GM19099 (cell line): ENCODE data around the gene SVBP.

ENCODE experiments used
- POLR2A ChIP-seq: IDR thresholded peaks from 3 replicates; pipeline ENCODE4 v1.6.1; 2011; ENCODE audit warnings: low read depth; ENCODE audit not compliant: insufficient read length; ENCODE audit errors: extremely low read depth

SVBP gene

GRCh38 chr1:42816585-42817439, at the start of gene SVBP, which contains the start of gene ERMAP:
TSS of gene SVBP (minus strand) at chr1:42817397. CDS start at chr1:42816544, 853 bp downstream.
TSS of gene ERMAP (plus strand) at chr1:42817122. CDS start at chr1:42830449, 13,327 bp downstream.
- peak; percentile 77 for TF ChIP-seq POLR2A

GRCh38 chr1:42866549-42866948, 49.4 kb upstream of the SVBP start:
- TF ChIP-seq POLR2A = no peak

GRCh38 chr1:42861014-42861399, 43.8 kb upstream of the SVBP start:
- TF ChIP-seq POLR2A = no peak

GRCh38 chr1:42860339-42861013, 43.3 kb upstream of the SVBP start:
- no peak for TF ChIP-seq POLR2A

- no peak for TF ChIP-seq POLR2A
Observed at GRCh38 chr1:42853116-42853884, 36.1 kb upstream of the SVBP start.

GRCh38 chr1:42852608-42852980, 35.4 kb upstream of the SVBP start:
- no peak for TF ChIP-seq POLR2A

- TF ChIP-seq POLR2A = no peak
Observed at GRCh38 chr1:42851960-42852607, 34.9 kb upstream of the SVBP start.

- no peak for TF ChIP-seq POLR2A
Observed at GRCh38 chr1:42851420-42851819, 34.2 kb upstream of the SVBP start.

- no peak for TF ChIP-seq POLR2A
Observed at GRCh38 chr1:42849944-42850343, 32.7 kb upstream of the SVBP start.

GRCh38 chr1:42848823-42849537, 31.8 kb upstream of the SVBP start:
- TF ChIP-seq POLR2A = no peak

GRCh38 chr1:42847721-42848460, 30.7 kb upstream of the SVBP start:
- TF ChIP-seq POLR2A = no peak

- TF ChIP-seq POLR2A = no peak
Observed at GRCh38 chr1:42847111-42847595, 30.0 kb upstream of the SVBP start.

- TF ChIP-seq POLR2A = peak; percentile 79
Observed at GRCh38 chr1:42846257-42847110, 29.3 kb upstream of the SVBP start, which contains the start of gene ZNF691. TSS of gene ZNF691 (plus strand) at chr1:42846613. CDS start at chr1:42849659, 3,046 bp downstream.

GRCh38 chr1:42845866-42846256, 28.7 kb upstream of the SVBP start:
- TF ChIP-seq POLR2A = no peak
